HEK293 (cell line): ENCODE measurements around the gene FAM167B.

ENCODE experiments used
- CTCF ChIA-PET: fragments of 350-600 bp; formaldehyde crosslinking; extraction: SDS; loops from one replicate; lab custom pipeline; 2021; ENCODE audit warnings: antibody characterized with exemption; lab: Yijun Ruan, JAX
- POLR2A ChIA-PET: fragments of 300-600 bp; formaldehyde crosslinking; extraction: SDS; loops from one replicate; lab custom pipeline; 2020; ENCODE audit warnings: antibody characterized with exemption, inconsistent platforms; lab: Yijun Ruan, JAX
- H3K27ac ChIP-seq: fragments of 200-500 bp; sonication (Bioruptor generic); 2 replicates; pipeline ENCODE4 v1.5.1; 2014; ENCODE audit warnings: low read depth, low read length, control low read depth, inconsistent platforms; ENCODE audit errors: extremely low read depth
- H3K36me3 ChIP-seq, 2 experiments: fragments of 200-500 bp in 1 of 2; sonication (Bioruptor generic) in 1 of 2; 1 replicate in 1 of 2; 2 replicates in 1 of 2; pipeline ENCODE4 v1.5.1; 2014 to 2017; ENCODE audit warnings: inconsistent platforms in 2 of 2, low read length in 2 of 2; ENCODE audit not compliant: control insufficient read depth in 2 of 2, insufficient read depth in 1 of 2
- H3K4me1 ChIP-seq: fragments of 200-500 bp; sonication (Bioruptor generic); 2 replicates; pipeline ENCODE4 v1.5.1; 2014; ENCODE audit warnings: mild to moderate bottlenecking, low read length, inconsistent platforms; ENCODE audit not compliant: control insufficient read depth, insufficient read depth
- H3K4me3 ChIP-seq: 2 replicates; pipeline ENCODE4 v1.5.1; 2011; ENCODE audit warnings: low read depth, mild to moderate bottlenecking, control low read depth, low read length, moderate library complexity
- H3K9me3 ChIP-seq: fragments of 200-500 bp; sonication (Bioruptor generic); 2 replicates; pipeline ENCODE4 v1.5.1; 2014; ENCODE audit warnings: low read depth, low read length, inconsistent platforms; ENCODE audit not compliant: control insufficient read depth, insufficient read depth
- ZBTB48 ChIP-seq: fragments of 450-650 bp; formaldehyde crosslinking; IDR thresholded peaks from 2 replicates; pipeline ENCODE4 v1.5.1; 2016; ENCODE audit warnings: missing biosample characterization, missing genetic modification characterization
- ZBTB8A ChIP-seq: fragments of 450-650 bp; formaldehyde crosslinking; IDR thresholded peaks from 2 replicates; pipeline ENCODE4 v1.5.1; 2016; ENCODE audit warnings: missing biosample characterization, missing genetic modification characterization
- ZNF140 ChIP-seq: fragments of 450-650 bp; formaldehyde crosslinking; IDR thresholded peaks from 2 replicates; pipeline ENCODE4 v1.5.1; 2016; ENCODE audit warnings: missing biosample characterization, missing genetic modification characterization
- ZNF155 ChIP-seq: fragments of 450-650 bp; formaldehyde crosslinking; IDR thresholded peaks from 2 replicates; pipeline ENCODE4 v1.5.1; 2016; ENCODE audit warnings: missing biosample characterization, missing genetic modification characterization
- ZNF174 ChIP-seq: fragments of 450-650 bp; formaldehyde crosslinking; IDR thresholded peaks from 2 replicates; pipeline ENCODE4 v1.5.0; 2017; ENCODE audit warnings: missing biosample characterization, mild to moderate bottlenecking, missing genetic modification characterization
- ZNF335 ChIP-seq: fragments of 450-650 bp; formaldehyde crosslinking; conservative IDR thresholded peaks from 2 replicates; pipeline ENCODE4 v1.5.1; 2016; ENCODE audit warnings: missing biosample characterization, missing genetic modification characterization
- ZNF341 ChIP-seq: fragments of 450-650 bp; formaldehyde crosslinking; IDR thresholded peaks from 2 replicates; pipeline ENCODE4; 2016; ENCODE audit warnings: low read depth, missing biosample characterization, missing genetic modification characterization
- ZNF350 ChIP-seq: fragments of 450-650 bp; formaldehyde crosslinking; IDR thresholded peaks from 2 replicates; pipeline ENCODE4 v1.5.0; 2017; ENCODE audit warnings: missing biosample characterization, mild to moderate bottlenecking, missing genetic modification characterization
- ZNF423 ChIP-seq: fragments of 450-650 bp; formaldehyde crosslinking; IDR thresholded peaks from 2 replicates; pipeline ENCODE4 v1.5.1; 2016; ENCODE audit warnings: missing biosample characterization, missing genetic modification characterization
- ZNF514 ChIP-seq: fragments of 450-650 bp; formaldehyde crosslinking; IDR thresholded peaks from 2 replicates; pipeline ENCODE4 v1.5.1; 2016; ENCODE audit warnings: missing biosample characterization, missing genetic modification characterization
- ZNF571 ChIP-seq: fragments of 450-650 bp; formaldehyde crosslinking; IDR thresholded peaks from 2 replicates; pipeline ENCODE4 v1.5.0; 2017; ENCODE audit warnings: missing biosample characterization, missing genetic modification characterization
- ZNF621 ChIP-seq: fragments of 450-650 bp; formaldehyde crosslinking; IDR thresholded peaks from 2 replicates; pipeline ENCODE4 v1.5.1; 2017; ENCODE audit warnings: missing biosample characterization, missing genetic modification characterization
- ZNF623 ChIP-seq: fragments of 450-650 bp; formaldehyde crosslinking; IDR thresholded peaks from 2 replicates; pipeline ENCODE4 v1.5.1; 2016; ENCODE audit warnings: missing biosample characterization, missing genetic modification characterization
- ZNF626 ChIP-seq: fragments of 450-650 bp; sonication (Bioruptor Pico); formaldehyde crosslinking; IDR thresholded peaks from 2 replicates; pipeline ENCODE4 v1.5.1; 2018; ENCODE audit warnings: missing biosample characterization, missing genetic modification characterization, inconsistent platforms
- ZNF629 ChIP-seq: fragments of 450-650 bp; formaldehyde crosslinking; IDR thresholded peaks from 2 replicates; pipeline ENCODE4 v1.5.1; 2017; ENCODE audit warnings: missing biosample characterization, missing genetic modification characterization
- ZNF654 ChIP-seq: fragments of 450-650 bp; formaldehyde crosslinking; IDR thresholded peaks from 2 replicates; pipeline ENCODE4 v1.5.1; 2016; ENCODE audit warnings: low read depth, missing biosample characterization, missing genetic modification characterization
- ZNF777 ChIP-seq: fragments of 450-650 bp; formaldehyde crosslinking; IDR thresholded peaks from 2 replicates; pipeline ENCODE4 v1.5.1; 2017; ENCODE audit warnings: missing biosample characterization, missing genetic modification characterization, borderline replicate concordance
- ZSCAN16 ChIP-seq: fragments of 450-650 bp; formaldehyde crosslinking; IDR thresholded peaks from 2 replicates; pipeline ENCODE4 v1.5.1; 2016; ENCODE audit warnings: missing biosample characterization, missing genetic modification characterization
- TF ChIP-seq, protein P1 (sequence below): fragments of 450-650 bp; formaldehyde crosslinking; IDR thresholded peaks from 2 replicates; pipeline ENCODE4 v1.5.1; 2017; ENCODE audit warnings: missing biosample characterization, missing genetic modification characterization
- TF ChIP-seq, protein P2 (sequence below): fragments of 450-650 bp; formaldehyde crosslinking; IDR thresholded peaks from 2 replicates; pipeline ENCODE4 v1.5.1; 2016; ENCODE audit warnings: missing biosample characterization, missing genetic modification characterization
- TF ChIP-seq, protein P3 (sequence below): fragments of 450-650 bp; formaldehyde crosslinking; IDR thresholded peaks from 2 replicates; pipeline ENCODE4 v1.5.1; 2016; ENCODE audit warnings: missing biosample characterization, missing genetic modification characterization

The FAM167B gene

DNA sequence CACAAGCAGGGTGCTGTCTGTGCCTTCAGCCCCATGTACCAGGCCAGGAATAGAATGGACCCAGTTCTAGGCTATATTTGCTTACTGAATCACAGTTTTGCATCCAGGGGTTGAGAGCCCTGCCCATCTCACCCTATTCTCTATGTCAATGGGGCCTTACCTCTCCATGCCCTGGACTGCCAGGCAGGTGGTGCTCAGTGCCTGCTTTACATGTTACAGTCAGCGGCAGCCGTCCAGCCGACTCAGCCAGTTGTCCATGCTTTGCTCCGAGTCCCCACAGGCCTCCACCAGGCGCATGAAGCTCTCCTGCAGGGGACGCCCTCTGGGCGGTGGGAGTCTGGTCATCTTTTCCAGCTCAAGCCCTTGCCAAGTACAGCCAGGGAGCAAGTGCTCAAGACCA, 12.2 kb upstream of the FAM167B start:
- POLR2A ChIA-PET = no interaction called here

DNA sequence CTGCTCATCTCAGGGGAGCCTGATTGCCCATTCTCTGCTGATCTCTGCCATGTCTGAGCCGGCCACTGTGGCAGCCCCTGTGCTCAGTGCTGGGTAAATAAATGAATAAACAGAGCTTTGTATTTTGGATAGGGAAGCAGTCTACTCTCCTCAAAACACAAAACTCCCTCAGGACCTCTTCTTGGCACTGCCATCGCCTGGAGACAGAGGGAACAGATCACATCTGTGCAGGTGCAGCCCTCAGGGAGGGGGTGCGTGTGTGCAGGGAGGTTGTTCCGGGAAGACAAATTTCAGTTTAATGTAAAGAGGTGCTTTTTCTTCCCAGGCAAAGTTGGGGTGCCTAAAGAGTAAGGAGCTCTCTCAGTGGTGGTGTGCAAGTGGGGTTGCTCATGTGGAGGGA, 7.7 kb upstream of the FAM167B start:
- POLR2A ChIA-PET = interaction anchor here (0.6 kb wide), 1 partner anchor 59 kb away, joined by 4 read pairs; no protein-coding TSS in a partner anchor
- no peak for TF ChIP-seq ZNF174
- TF ChIP-seq ZNF621 (tag by site-specific recombination) = no peak
- CTCF ChIA-PET = interaction anchor here (0.6 to 5.9 kb wide), 4 partner anchors 9 to 237 kb away, joined by 3 to 33 read pairs (median 6); partner anchors contain the start of gene FAM167B
- no peak overlapping the region for H3K4me3 ChIP-seq
- H3K36me3 ChIP-seq = peaks cover 0 to 6% of the 10 kb centered on the region in 2 experiments; a peak in 1 of 3 replicates
- H3K27ac ChIP-seq = no peak overlapping the region
- H3K4me1 ChIP-seq = no peaks in the 10 kb centered on the region
- no peaks in the 10 kb centered on the region for H3K9me3 ChIP-seq

More for the DNA sequence above, 12.2 kb upstream of the FAM167B start:
- Histone ChIP-seq H3K27ac (no peak overlapping the region), H3K9me3 (no peaks in the 10 kb centered on the region), H3K4me1 (no peaks in the 10 kb centered on the region), H3K36me3 (peaks cover 8 to 37% of the 10 kb centered on the region in 2 experiments; a peak in 2 of 3 replicates), H3K4me3 (no peak overlapping the region)
- TF ChIP-seq ZNF623 = no peak
- TF ChIP-seq ZNF654 (tag by site-specific recombination) = no peak
- no peak for TF ChIP-seq ZNF514 (tag by site-specific recombination)
- TF ChIP-seq ZNF423 (tag by site-specific recombination) = no peak
- no peak for TF ChIP-seq ZNF155 (tag by site-specific recombination)
- TF ChIP-seq ZNF335 (tag by site-specific recombination) = no peak
- TF ChIP-seq ZNF626 (tag by site-specific recombination) = no peak
- TF ChIP-seq, protein P1, sequence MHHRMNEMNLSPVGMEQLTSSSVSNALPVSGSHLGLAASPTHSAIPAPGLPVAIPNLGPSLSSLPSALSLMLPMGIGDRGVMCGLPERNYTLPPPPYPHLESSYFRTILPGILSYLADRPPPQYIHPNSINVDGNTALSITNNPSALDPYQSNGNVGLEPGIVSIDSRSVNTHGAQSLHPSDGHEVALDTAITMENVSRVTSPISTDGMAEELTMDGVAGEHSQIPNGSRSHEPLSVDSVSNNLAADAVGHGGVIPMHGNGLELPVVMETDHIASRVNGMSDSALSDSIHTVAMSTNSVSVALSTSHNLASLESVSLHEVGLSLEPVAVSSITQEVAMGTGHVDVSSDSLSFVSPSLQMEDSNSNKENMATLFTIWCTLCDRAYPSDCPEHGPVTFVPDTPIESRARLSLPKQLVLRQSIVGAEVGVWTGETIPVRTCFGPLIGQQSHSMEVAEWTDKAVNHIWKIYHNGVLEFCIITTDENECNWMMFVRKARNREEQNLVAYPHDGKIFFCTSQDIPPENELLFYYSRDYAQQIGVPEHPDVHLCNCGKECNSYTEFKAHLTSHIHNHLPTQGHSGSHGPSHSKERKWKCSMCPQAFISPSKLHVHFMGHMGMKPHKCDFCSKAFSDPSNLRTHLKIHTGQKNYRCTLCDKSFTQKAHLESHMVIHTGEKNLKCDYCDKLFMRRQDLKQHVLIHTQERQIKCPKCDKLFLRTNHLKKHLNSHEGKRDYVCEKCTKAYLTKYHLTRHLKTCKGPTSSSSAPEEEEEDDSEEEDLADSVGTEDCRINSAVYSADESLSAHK (tag by site-specific recombination) = no peak
- CTCF ChIA-PET = no interaction called here

DNA sequence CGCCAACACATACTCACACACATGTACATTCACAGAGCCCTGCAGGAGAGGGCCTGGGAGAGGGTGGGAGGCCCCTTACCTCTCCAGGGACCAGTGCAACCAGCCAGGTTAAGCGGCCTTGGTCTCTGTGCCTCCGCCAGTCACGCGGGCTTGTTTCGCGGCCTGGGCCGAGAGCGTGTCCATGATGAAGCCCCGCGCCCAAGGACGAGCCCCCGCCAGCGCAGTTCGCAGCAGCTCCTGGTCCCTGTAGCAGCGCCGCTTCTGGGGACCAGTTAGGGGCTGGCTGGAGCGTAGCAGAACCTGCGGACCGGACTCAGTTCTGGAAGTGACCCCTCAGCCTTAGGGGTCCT, 7.3 kb upstream of the FAM167B start:
- H3K9me3 ChIP-seq = no peaks in the 10 kb centered on the region
- peak; percentile 72; the same call in 1 of the 2 replicates for TF ChIP-seq ZBTB48
- TF ChIP-seq ZNF629 (tag by site-specific recombination) = no peak
- peaks cover 0 to 1% of the 10 kb centered on the region in 2 experiments; a peak in 1 of 3 replicates for H3K36me3 ChIP-seq
- ChIA-PET CTCF (interaction anchor here (0.6 to 5.9 kb wide), 4 partner anchors 8 to 236 kb away, joined by 3 to 33 read pairs (median 6); partner anchors contain the start of gene FAM167B), POLR2A (interaction anchor here (1.6 kb wide), 1 partner anchor 60 kb away, joined by 5 read pairs; the partner anchor contains the start of gene TXLNA)
- H3K27ac ChIP-seq = no peak overlapping the region
- no peak overlapping the region for H3K4me3 ChIP-seq
- H3K4me1 ChIP-seq = no peaks in the 10 kb centered on the region

DNA sequence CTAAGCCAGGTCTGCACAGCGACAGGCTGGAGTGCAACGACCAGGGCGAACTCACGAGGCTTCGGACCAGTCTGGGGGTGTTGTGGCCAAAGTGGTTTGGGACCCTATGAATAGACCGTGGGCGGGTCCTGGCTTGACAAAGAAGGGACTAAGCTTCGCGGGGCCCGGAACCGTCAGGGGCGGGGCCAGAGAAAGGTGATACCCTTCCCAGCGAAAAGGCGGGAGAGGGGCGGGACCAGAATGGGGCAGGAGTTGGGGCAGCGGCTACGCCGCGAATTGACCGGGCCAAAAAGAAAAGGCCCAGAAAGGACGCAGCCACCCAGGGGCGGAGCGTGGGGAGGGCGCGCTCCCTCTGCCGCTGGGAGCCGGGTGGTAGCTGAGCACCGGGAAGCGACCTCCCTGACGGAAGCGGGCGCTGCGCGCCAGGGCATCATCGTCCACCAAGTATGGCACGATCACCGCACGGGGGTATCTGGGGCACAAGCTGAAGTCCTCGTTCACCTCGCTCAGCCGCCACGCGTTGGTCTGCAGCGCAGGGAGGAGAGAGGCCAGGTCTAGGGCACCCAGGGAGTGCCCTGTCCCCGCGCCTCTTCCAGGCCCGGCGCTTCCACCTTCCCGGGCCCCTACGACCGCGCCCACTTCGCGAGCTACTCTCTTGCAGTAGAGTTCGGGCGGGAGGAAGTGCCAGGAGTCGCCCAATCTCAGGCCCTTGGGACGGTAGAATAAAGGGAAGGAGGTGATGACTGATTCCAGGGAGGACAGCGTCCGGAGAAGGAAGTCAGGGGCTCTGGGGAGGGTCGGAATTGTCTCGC, 6.7 kb upstream of the FAM167B start:
- no peaks in the 10 kb centered on the region for H3K4me1 ChIP-seq
- no peaks in the 10 kb centered on the region for H3K9me3 ChIP-seq
- no peaks in the 10 kb centered on the region for H3K36me3 ChIP-seq
- ChIA-PET CTCF (interaction anchor here (0.6 to 5.9 kb wide), 4 partner anchors 8 to 118 kb away, joined by 3 to 33 read pairs (median 4); partner anchors contain the start of gene FAM167B), POLR2A (interaction anchor here (0.6 to 1.6 kb wide), 3 partner anchors 9 to 61 kb away, joined by 3 to 6 read pairs (median 5); partner anchors contain the start of gene TXLNA)
- no peak overlapping the region; the same call in 1 of the 2 replicates for H3K27ac ChIP-seq
- H3K4me3 ChIP-seq = peak overlapping the region; percentile 25
- TF ChIP-seq ZBTB8A (tag by site-specific recombination) (0 out of 2 replicates have a peak, but pooled peaks have one; percentile 36), ZNF140 (tag by site-specific recombination) (peak; percentile 30; the same call in 1 of the 2 replicates), ZNF350 (tag by site-specific recombination) (no peak), ZNF777 (no peak), ZNF571 (tag by site-specific recombination) (no peak), ZSCAN16 (no peak), ZNF341 (peak; percentile 20; the same call in 1 of the 2 replicates), ZNF514 (tag by site-specific recombination) (no peak)
- TF ChIP-seq, protein P2, sequence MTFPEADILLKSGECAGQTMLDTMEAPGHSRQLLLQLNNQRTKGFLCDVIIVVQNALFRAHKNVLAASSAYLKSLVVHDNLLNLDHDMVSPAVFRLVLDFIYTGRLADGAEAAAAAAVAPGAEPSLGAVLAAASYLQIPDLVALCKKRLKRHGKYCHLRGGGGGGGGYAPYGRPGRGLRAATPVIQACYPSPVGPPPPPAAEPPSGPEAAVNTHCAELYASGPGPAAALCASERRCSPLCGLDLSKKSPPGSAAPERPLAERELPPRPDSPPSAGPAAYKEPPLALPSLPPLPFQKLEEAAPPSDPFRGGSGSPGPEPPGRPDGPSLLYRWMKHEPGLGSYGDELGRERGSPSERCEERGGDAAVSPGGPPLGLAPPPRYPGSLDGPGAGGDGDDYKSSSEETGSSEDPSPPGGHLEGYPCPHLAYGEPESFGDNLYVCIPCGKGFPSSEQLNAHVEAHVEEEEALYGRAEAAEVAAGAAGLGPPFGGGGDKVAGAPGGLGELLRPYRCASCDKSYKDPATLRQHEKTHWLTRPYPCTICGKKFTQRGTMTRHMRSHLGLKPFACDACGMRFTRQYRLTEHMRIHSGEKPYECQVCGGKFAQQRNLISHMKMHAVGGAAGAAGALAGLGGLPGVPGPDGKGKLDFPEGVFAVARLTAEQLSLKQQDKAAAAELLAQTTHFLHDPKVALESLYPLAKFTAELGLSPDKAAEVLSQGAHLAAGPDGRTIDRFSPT (tag by site-specific recombination) = peak; percentile 41; the same call in 1 of the 2 replicates
- TF ChIP-seq, protein P3, sequence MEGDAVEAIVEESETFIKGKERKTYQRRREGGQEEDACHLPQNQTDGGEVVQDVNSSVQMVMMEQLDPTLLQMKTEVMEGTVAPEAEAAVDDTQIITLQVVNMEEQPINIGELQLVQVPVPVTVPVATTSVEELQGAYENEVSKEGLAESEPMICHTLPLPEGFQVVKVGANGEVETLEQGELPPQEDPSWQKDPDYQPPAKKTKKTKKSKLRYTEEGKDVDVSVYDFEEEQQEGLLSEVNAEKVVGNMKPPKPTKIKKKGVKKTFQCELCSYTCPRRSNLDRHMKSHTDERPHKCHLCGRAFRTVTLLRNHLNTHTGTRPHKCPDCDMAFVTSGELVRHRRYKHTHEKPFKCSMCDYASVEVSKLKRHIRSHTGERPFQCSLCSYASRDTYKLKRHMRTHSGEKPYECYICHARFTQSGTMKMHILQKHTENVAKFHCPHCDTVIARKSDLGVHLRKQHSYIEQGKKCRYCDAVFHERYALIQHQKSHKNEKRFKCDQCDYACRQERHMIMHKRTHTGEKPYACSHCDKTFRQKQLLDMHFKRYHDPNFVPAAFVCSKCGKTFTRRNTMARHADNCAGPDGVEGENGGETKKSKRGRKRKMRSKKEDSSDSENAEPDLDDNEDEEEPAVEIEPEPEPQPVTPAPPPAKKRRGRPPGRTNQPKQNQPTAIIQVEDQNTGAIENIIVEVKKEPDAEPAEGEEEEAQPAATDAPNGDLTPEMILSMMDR (tag by site-specific recombination) = peak; percentile 78
